CD14-positive monocyte (primary cell): ENCODE results near the gene UBA6. TPM values are rescaled to one million over a fixed set of nuclear protein-coding genes. Genes with fewer than 3 reads are reported as not detected.

ENCODE experiments used
- DNase-seq, 3 donors: peaks; one replicate each; pipeline ENCODE4 v3.0.0-alpha.2; 2011 to 2022
- H2AFZ ChIP-seq: 2 replicates; pipeline ENCODE4 v1.6.0; 2012; ENCODE audit warnings: mild to moderate bottlenecking, low read depth, low read length, inconsistent platforms; ENCODE audit not compliant: insufficient read depth, poor library complexity, severe bottlenecking
- H3K27ac ChIP-seq, 2 donors: 1 replicate in 1 of 2; 2 replicates in 1 of 2; pipeline ENCODE4 v1.5.1; 2012 to 2013; ENCODE audit warnings: low read length in 2 of 2, control low read depth in 1 of 2, inconsistent platforms in 1 of 2, low read depth in 1 of 2, mild to moderate bottlenecking in 1 of 2
- H3K27me3 ChIP-seq, 2 donors: one replicate each; pipeline versions ENCODE4 v1.6.0 to v1.6.1; 2011 to 2013; ENCODE audit warnings: low read length in 2 of 2; ENCODE audit not compliant: control insufficient read depth in 2 of 2, insufficient read depth in 2 of 2
- H3K36me3 ChIP-seq, 2 donors: replicated peaks in 1 of 2; 1 replicate in 1 of 2; 2 replicates in 1 of 2; pipeline versions ENCODE4 v1.5.1 to v1.6.1; 2012 to 2013; ENCODE audit warnings: low read length in 2 of 2, control low read depth in 1 of 2, inconsistent platforms in 1 of 2, mild to moderate bottlenecking in 1 of 2; ENCODE audit not compliant: insufficient read depth in 2 of 2, control insufficient read depth in 1 of 2
- H3K4me1 ChIP-seq, 2 donors: 1 replicate in 1 of 2; 2 replicates in 1 of 2; pipeline versions ENCODE4 v1.5.1 to v1.6.1; 2012 to 2013; ENCODE audit warnings: low read length in 2 of 2, control low read depth in 1 of 2, inconsistent platforms in 1 of 2, mild to moderate bottlenecking in 1 of 2, moderate library complexity in 1 of 2; ENCODE audit not compliant: insufficient read depth in 2 of 2, control insufficient read depth in 1 of 2
- H3K4me2 ChIP-seq: replicated peaks from 2 replicates; pipeline ENCODE3; 2012; ENCODE audit warnings: low read length, moderate library complexity, mild to moderate bottlenecking; ENCODE audit not compliant: poor library complexity, severe bottlenecking; ENCODE audit errors: extremely low read depth
- H3K4me3 ChIP-seq, 3 experiments: fragments of 200-600 bp in 1 of 3; sonication (generic) in 1 of 3; replicated peaks in 1 of 3; 1 replicate in 2 of 3; 2 replicates in 1 of 3; pipeline ENCODE4 v1.5.1; 2011 to 2013; ENCODE audit warnings: low read length in 3 of 3, mild to moderate bottlenecking in 3 of 3, control low read depth in 2 of 3, low read depth in 2 of 3, inconsistent platforms in 1 of 3, moderate library complexity in 1 of 3
- H3K79me2 ChIP-seq: 2 replicates; pipeline ENCODE4 v1.6.0; 2012; ENCODE audit warnings: mild to moderate bottlenecking, control low read depth, inconsistent platforms, low read length, moderate library complexity; ENCODE audit not compliant: insufficient read depth
- H3K9ac ChIP-seq: 2 replicates; pipeline ENCODE4 v1.6.0; 2017; ENCODE audit warnings: low read length, mild to moderate bottlenecking; ENCODE audit not compliant: insufficient read depth, poor library complexity, severe bottlenecking
- H3K9me3 ChIP-seq, 2 donors: replicated peaks in 1 of 2; 1 replicate in 1 of 2; 2 replicates in 1 of 2; pipeline versions ENCODE4 v1.5.1 to v1.6.1; 2012 to 2013; ENCODE audit warnings: low read length in 2 of 2, control low read depth in 1 of 2; ENCODE audit not compliant: control insufficient read depth in 1 of 2, insufficient read depth in 1 of 2
- H4K20me1 ChIP-seq: 2 replicates; pipeline ENCODE4 v1.6.0; 2012; ENCODE audit warnings: mild to moderate bottlenecking, low read length, control low read depth, moderate library complexity; ENCODE audit not compliant: insufficient read depth
- H3K27ac Mint-ChIP-seq, 7 donors: one replicate each; pipeline ENCODE4 v1.8.0; 2020; ENCODE audit warnings: mild to moderate bottlenecking in 7 of 7, mixed read lengths in 7 of 7, moderate library complexity in 6 of 7, inconsistent platforms in 2 of 7
- H3K27me3 Mint-ChIP-seq, 3 donors: one replicate each; pipeline ENCODE4 v1.8.0; 2021 to 2022; ENCODE audit warnings: low read depth in 3 of 3, mild to moderate bottlenecking in 3 of 3, mixed read lengths in 3 of 3, moderate library complexity in 3 of 3, inconsistent platforms in 1 of 3
- H3K36me3 Mint-ChIP-seq, 2 donors: one replicate each; pipeline ENCODE4 v1.8.0; 2020; ENCODE audit warnings: mixed read lengths in 2 of 2, inconsistent platforms in 1 of 2, mild to moderate bottlenecking in 1 of 2
- H3K4me1 Mint-ChIP-seq: one replicate; pipeline ENCODE4 v1.8.0; 2020; ENCODE audit warnings: mild to moderate bottlenecking, mixed read lengths
- H3K4me3 Mint-ChIP-seq, 2 donors: one replicate each; pipeline ENCODE4 v1.8.0; 2020; ENCODE audit warnings: mild to moderate bottlenecking in 2 of 2, mixed read lengths in 2 of 2, moderate library complexity in 1 of 2
- H3K9me3 Mint-ChIP-seq, 7 donors: one replicate each; pipeline ENCODE4 v1.8.0; 2020 to 2022; ENCODE audit warnings: mixed read lengths in 7 of 7, mild to moderate bottlenecking in 6 of 7, moderate library complexity in 6 of 7, inconsistent platforms in 2 of 7
- WGBS: methylation state at CpG from one replicate; pipeline ENCODE4 v1.1.5; 2013; ENCODE audit warnings: missing lambda C conversion rate; ENCODE audit not compliant: insufficient coverage; 5-methylcytosine and 5-hydroxymethylcytosine counted together
- intact Hi-C, 2 donors: fragments of 100-400 bp; cut with micrococcal nuclease; formaldehyde crosslinking; loops; one replicate each; pipeline versions ENCODE4 v1.15.0 to v1.15.1; 2023
- polyA plus RNA-seq, 3 donors: library from polyadenylated mRNA; depleted of rRNA in 1 of 3; unstranded in 2 of 3; stranded (reverse) in 1 of 3; fragments of 300-500 nt in 2 of 3; fragments of >200 nt in 1 of 3; fragmentation: Illumina TruSeq in 2 of 3; gene quantifications; 1 replicate in 2 of 3; 2 replicates in 1 of 3; pipeline ENCODE4 v1.2.3, GENCODE V29; 2012 to 2021
- TF ChIP-seq, protein P1 (sequence below): fragments of 200-600 bp; IDR thresholded peaks from one replicate; pipeline ENCODE4 v1.8.0; 2022; ENCODE audit warnings: antibody characterized with exemption, mild to moderate bottlenecking

Gene UBA6
- polyA plus RNA-seq, 3 donors: 8.4 to 22.0 (median 21.0) TPM

DNA sequence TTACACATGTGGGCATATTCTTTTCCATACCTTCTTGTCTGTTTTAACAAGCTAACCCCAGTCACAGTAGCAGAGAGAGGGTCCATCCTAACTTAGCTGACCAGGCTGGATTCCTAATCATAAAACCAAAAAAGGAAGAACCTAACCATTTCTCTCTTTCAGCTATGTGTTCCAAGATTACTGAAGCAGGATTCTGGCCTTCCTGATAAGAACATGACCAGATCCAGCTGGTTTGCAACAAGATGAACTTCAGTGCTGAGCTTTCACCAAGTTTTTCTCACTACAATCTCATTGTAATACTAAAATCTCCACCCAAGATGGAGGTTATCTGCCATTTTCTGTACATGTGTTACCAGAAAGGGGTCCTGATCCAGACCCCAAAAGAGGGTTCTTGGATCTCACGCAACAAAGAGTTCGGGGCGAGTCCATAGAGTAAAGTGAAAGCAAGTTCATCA lies 20.4 kb upstream of the UBA6 start:
- Mint-ChIP-seq H3K4me3 (no peak overlapping the region), H3K36me3 (peaks cover 3 to 6% of the 10 kb centered on the region in 2 donors), H3K4me1 (no peaks in the 10 kb centered on the region), H3K9me3 (peaks cover 0 to 8% (median 0%) of the 10 kb centered on the region in 7 donors), H3K27ac (peak overlapping the region in 1 of 7 donors; percentile 55), H3K27me3 (no peaks in the 10 kb centered on the region)
- DNase-seq: no peak
- Histone ChIP-seq H4K20me1 (no peaks in the 10 kb centered on the region), H3K9me3 (no peaks in the 10 kb centered on the region), H2AFZ (no peak overlapping the region), H3K9ac (no peak overlapping the region), H3K4me1 (no peaks in the 10 kb centered on the region), H3K27me3 (no peaks in the 10 kb centered on the region), H3K79me2 (no peaks in the 10 kb centered on the region), H3K4me2 (no peak overlapping the region), H3K36me3 (no peaks in the 10 kb centered on the region), H3K27ac (no peak overlapping the region), H3K4me3 (no peak overlapping the region)
- TF ChIP-seq, protein P1, sequence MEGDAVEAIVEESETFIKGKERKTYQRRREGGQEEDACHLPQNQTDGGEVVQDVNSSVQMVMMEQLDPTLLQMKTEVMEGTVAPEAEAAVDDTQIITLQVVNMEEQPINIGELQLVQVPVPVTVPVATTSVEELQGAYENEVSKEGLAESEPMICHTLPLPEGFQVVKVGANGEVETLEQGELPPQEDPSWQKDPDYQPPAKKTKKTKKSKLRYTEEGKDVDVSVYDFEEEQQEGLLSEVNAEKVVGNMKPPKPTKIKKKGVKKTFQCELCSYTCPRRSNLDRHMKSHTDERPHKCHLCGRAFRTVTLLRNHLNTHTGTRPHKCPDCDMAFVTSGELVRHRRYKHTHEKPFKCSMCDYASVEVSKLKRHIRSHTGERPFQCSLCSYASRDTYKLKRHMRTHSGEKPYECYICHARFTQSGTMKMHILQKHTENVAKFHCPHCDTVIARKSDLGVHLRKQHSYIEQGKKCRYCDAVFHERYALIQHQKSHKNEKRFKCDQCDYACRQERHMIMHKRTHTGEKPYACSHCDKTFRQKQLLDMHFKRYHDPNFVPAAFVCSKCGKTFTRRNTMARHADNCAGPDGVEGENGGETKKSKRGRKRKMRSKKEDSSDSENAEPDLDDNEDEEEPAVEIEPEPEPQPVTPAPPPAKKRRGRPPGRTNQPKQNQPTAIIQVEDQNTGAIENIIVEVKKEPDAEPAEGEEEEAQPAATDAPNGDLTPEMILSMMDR: no peak
- no CpG with 5 or more reads among the region's 3 CpGs for WGBS
- intact Hi-C loops: no loop called here

DNA sequence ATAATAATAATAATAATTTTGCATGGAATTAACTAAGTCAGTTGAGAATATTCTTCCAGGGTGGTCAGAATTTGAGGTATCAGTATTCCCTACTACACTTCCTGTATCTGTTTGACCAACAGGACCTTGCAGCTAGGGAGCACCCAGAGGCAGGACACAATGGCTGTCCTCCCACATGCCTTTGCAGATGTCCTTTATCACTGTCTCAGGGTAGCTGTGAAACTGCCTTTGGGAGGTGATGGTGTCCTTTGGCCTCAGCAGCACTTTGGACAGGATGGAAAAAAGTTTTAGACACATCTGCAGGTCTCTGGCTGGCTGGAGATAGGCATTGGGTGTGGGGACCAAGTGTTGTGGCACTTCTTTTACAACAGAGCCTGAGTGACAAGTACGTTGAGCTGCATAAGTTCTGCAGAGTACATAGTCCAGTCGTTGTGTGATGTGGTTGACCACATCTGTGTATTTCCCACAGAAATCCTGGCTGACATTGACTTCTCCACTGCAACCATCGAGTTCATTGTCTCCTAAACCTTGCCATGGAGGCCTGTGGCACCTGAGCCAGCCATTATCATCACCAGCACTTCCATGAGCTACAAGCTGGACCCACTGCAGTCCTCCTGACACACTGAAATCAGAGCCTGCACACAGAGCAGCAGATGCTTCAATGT lies 19.1 kb upstream of the UBA6 start:
- Histone ChIP-seq H2AFZ (no peak overlapping the region), H3K9ac (no peak overlapping the region)
- H3K4me3 Mint-ChIP-seq: no peak overlapping the region

More for the DNA sequence above, 19.1 kb upstream of the UBA6 start:
- 100% methylated on average over 3 of the region's 3 CpGs for WGBS
- H3K27me3 ChIP-seq: no peaks in the 10 kb centered on the region
- no peak overlapping the region for H3K4me3 ChIP-seq
- H4K20me1 ChIP-seq: no peaks in the 10 kb centered on the region
- no peak overlapping the region for H3K27ac ChIP-seq
- H3K4me1 Mint-ChIP-seq: no peaks in the 10 kb centered on the region
- intact Hi-C loops: no loop called here
- no peaks in the 10 kb centered on the region for H3K27me3 Mint-ChIP-seq
- no peaks in the 10 kb centered on the region for H3K4me1 ChIP-seq
- no peaks in the 10 kb centered on the region for H3K79me2 ChIP-seq
- H3K9me3 ChIP-seq: no peaks in the 10 kb centered on the region
- peaks cover 0 to 14% (median 1%) of the 10 kb centered on the region in 7 donors for H3K9me3 Mint-ChIP-seq
- no peak overlapping the region for H3K27ac Mint-ChIP-seq
- peaks cover 3 to 13% of the 10 kb centered on the region in 2 donors for H3K36me3 Mint-ChIP-seq
- TF ChIP-seq, protein P1: no peak
- no peak for DNase-seq
- no peaks in the 10 kb centered on the region for H3K36me3 ChIP-seq
- no peak overlapping the region for H3K4me2 ChIP-seq
